Dedifferentiated amniotic fluid mesenchymal stem cell (primary cell): Measurements from ENCODE around the gene QSOX1.

Source experiments
- DNase-seq: peaks from one replicate; pipeline ENCODE4 v3.0.0-alpha.2; 2016; ENCODE audit errors: extremely low spot score

Gene QSOX1

GRCh38 chr1:180234369-180235076 lies 79.9 kb downstream of the QSOX1 start:
- no peak for DNase-seq

GRCh38 chr1:180235077-180235501 lies 80.4 kb downstream of the QSOX1 start:
- no peak for DNase-seq

- DNase-seq, result no peak
Observed at GRCh38 chr1:180235502-180236239, 81.0 kb downstream of the QSOX1 start.

GRCh38 chr1:180236698-180237509 lies 82.2 kb downstream of the QSOX1 start:
- DNase-seq, result no peak

- DNase-seq, result no peak
Observed at GRCh38 chr1:180237869-180238476, 83.3 kb downstream of the QSOX1 start.

GRCh38 chr1:180238675-180239074 lies 84.0 kb downstream of the QSOX1 start:
- DNase-seq, result no peak

- no peak for DNase-seq
Observed at GRCh38 chr1:180239145-180240096, 84.8 kb downstream of the QSOX1 start.

- no peak for DNase-seq
Observed at GRCh38 chr1:180241716-180242544, 87.3 kb downstream of the QSOX1 start.

GRCh38 chr1:180243517-180244221 lies 89.0 kb downstream of the QSOX1 start:
- DNase-seq, result no peak

- DNase-seq, result no peak
Observed at GRCh38 chr1:180244840-180245239, 90.2 kb downstream of the QSOX1 start.

- no peak for DNase-seq
Observed at GRCh38 chr1:180246579-180246978, 91.9 kb downstream of the QSOX1 start.

GRCh38 chr1:180247061-180247460 lies 92.4 kb downstream of the QSOX1 start:
- DNase-seq, result no peak

- DNase-seq, result no peak
Observed at GRCh38 chr1:180247580-180247979, 92.9 kb downstream of the QSOX1 start.

GRCh38 chr1:180248176-180248575 lies 93.5 kb downstream of the QSOX1 start:
- no peak for DNase-seq

GRCh38 chr1:180248731-180249681 lies 94.3 kb downstream of the QSOX1 start:
- DNase-seq, result no peak

GRCh38 chr1:180249725-180250498 lies 95.2 kb downstream of the QSOX1 start:
- no peak for DNase-seq

GRCh38 chr1:180250499-180250770 lies 95.8 kb downstream of the QSOX1 start:
- DNase-seq, result no peak
